Ascending aorta (tissue), 2 donors: ENCODE measurements around the gene FAM107B. TPM values are rescaled to one million over a fixed set of nuclear protein-coding genes. Genes with fewer than 3 reads are reported as not detected.

Experiments
- DNase-seq, 2 donors: peaks; one replicate each; pipeline ENCODE4 v3.0.0-alpha.2; 2019; ENCODE audit warnings: low spot score in 2 of 2
- H3K27ac ChIP-seq, 2 donors: fragments of 200-600 bp; sonication (generic); one replicate each; pipeline ENCODE4 v1.5.1; 2016 to 2017; ENCODE audit warnings: mild to moderate bottlenecking in 1 of 2
- H3K27me3 ChIP-seq: fragments of 200-600 bp; sonication (generic); one replicate; pipeline ENCODE4 v1.5.1; 2017
- H3K36me3 ChIP-seq, 2 donors: fragments of 200-600 bp; sonication (generic); one replicate each; pipeline ENCODE4 v1.5.1; 2016
- H3K4me1 ChIP-seq, 2 donors: fragments of 200-600 bp; sonication (generic); one replicate each; pipeline ENCODE4 v1.5.1; 2016 to 2017; ENCODE audit warnings: mild to moderate bottlenecking in 1 of 2
- H3K4me3 ChIP-seq, 2 donors: fragments of 200-600 bp; sonication (generic); one replicate each; pipeline ENCODE4 v1.5.1; 2016 to 2017; ENCODE audit warnings: mild to moderate bottlenecking in 1 of 2
- H3K9me3 ChIP-seq, 2 donors: fragments of 200-600 bp; sonication (generic); one replicate each; pipeline ENCODE4 v1.5.1; 2016
- CTCF ChIP-seq, 3 experiments: fragments of 200-600 bp in 2 of 3; fragments of 450-650 bp in 1 of 3; sonication (generic) in 2 of 3; IDR thresholded peaks; one replicate each; pipeline ENCODE4 v1.5.1; 2016 to 2019; ENCODE audit warnings: antibody characterized with exemption in 3 of 3, mild to moderate bottlenecking in 1 of 3, moderate library complexity in 1 of 3
- intact Hi-C: fragments of 100-400 bp; cut with DNase I; formaldehyde crosslinking; loops from one replicate; pipeline ENCODE4 v1.15.1; 2023
- total RNA-seq: library from RNA; depleted of rRNA; stranded (reverse); fragments of >200 nt; gene quantifications from one replicate; pipeline ENCODE4 v1.1.0, GENCODE V29; 2016

The FAM107B gene
- total RNA-seq, 1 donor from 2014 or later = 3.7 TPM

DNA sequence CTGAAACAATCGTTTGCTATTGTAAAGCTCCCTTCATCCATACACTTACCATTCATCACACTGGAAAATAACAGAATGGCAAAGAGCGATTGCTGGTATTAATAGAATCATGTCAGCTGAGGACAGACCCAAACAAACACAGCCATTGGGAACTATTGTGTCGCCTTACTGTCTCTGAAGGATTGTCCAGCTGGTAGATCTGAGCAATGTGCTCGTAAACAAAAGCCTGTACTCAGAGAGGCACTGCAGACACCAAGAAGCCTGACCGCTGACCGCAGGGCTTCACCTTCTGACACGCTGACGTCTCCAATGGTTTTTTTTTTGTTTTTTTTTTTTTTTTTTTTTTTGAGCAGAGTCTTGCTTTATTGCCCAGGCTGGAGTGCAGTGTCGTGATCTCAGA lies 292.9 kb downstream of the FAM107B start:
- no peak for TF ChIP-seq CTCF (IDR thresholded peaks at IDR 0.05)
- no peak for DNase-seq
- no peaks in the 10 kb centered on the region for H3K4me1 ChIP-seq
- intact Hi-C loops = no loop called here
- H3K27ac ChIP-seq = no peak overlapping the region
- no peaks in the 10 kb centered on the region for H3K9me3 ChIP-seq
- no peaks in the 10 kb centered on the region for H3K36me3 ChIP-seq
- H3K4me3 ChIP-seq = no peak overlapping the region
- H3K27me3 ChIP-seq = no peaks in the 10 kb centered on the region

DNA sequence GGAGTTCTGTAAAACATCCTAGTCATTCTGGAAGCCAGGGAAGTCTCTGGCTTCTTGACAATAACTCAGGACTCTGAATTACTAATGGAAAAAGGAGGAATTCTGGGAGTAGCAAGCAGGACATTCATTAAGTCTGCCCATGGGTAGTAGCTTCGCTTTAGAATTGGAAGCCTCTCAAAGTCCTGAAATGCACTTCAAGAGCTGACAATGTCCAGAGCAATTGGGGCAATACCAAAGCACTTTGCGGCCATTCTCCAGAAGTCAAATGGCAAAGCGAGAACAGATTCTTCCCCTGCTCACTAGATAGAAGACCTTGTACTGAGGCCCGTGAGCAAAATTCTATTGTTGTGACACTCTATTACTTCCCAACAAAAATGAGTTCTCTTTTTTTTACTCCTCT lies 293.7 kb downstream of the FAM107B start:
- Histone ChIP-seq H3K27me3 (no peaks in the 10 kb centered on the region), H3K36me3 (no peaks in the 10 kb centered on the region), H3K27ac (no peak overlapping the region), H3K9me3 (no peaks in the 10 kb centered on the region), H3K4me1 (no peaks in the 10 kb centered on the region), H3K4me3 (no peak overlapping the region)
- DNase-seq = no peak
- intact Hi-C loops = no loop called here
- TF ChIP-seq CTCF (IDR thresholded peaks at IDR 0.05) = no peak

GRCh38 chr10:14478604-14479003 lies 296.1 kb downstream of the FAM107B start:
- Histone ChIP-seq H3K27ac (no peak overlapping the region), H3K4me1 (no peaks in the 10 kb centered on the region), H3K9me3 (no peaks in the 10 kb centered on the region), H3K36me3 (no peaks in the 10 kb centered on the region), H3K4me3 (no peak overlapping the region), H3K27me3 (no peaks in the 10 kb centered on the region)
- intact Hi-C loops = loop anchor here (1.0 to 10.0 kb wide), 2 partner anchors 281 to 694 kb away; no protein-coding TSS in a partner anchor
- peak in 2 of 3 experiments; percentile 29 to 72 for TF ChIP-seq CTCF (IDR thresholded peaks at IDR 0.05)
- no peak for DNase-seq

DNA sequence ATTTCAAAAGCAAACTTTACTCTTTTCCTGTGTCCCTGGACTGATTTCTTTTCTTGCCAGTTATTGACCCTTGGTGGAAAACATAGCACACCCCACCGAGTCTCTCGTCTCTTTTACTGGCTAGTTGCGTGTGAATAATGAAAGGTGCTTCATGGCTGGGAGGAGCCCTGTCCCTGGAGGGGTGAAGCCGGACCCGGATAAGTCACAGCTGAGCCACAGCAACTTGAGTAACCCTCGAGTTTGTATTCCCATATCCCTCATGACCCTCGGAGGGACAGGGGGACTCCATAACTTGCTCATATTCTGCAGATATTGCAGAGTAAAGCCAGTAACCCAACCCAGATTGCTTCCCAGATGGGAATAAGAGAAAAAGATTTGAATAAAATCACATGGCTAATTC lies 296.5 kb downstream of the FAM107B start:
- intact Hi-C loops = loop anchor here (1.0 to 10.0 kb wide), 2 partner anchors 281 to 693 kb away; no protein-coding TSS in a partner anchor
- no peak for TF ChIP-seq CTCF (IDR thresholded peaks at IDR 0.05)
- no peak for DNase-seq
- no peaks in the 10 kb centered on the region for H3K4me1 ChIP-seq
- no peak overlapping the region for H3K27ac ChIP-seq
- H3K9me3 ChIP-seq = no peaks in the 10 kb centered on the region
- no peak overlapping the region for H3K4me3 ChIP-seq
- H3K36me3 ChIP-seq = no peaks in the 10 kb centered on the region
- no peaks in the 10 kb centered on the region for H3K27me3 ChIP-seq

DNA sequence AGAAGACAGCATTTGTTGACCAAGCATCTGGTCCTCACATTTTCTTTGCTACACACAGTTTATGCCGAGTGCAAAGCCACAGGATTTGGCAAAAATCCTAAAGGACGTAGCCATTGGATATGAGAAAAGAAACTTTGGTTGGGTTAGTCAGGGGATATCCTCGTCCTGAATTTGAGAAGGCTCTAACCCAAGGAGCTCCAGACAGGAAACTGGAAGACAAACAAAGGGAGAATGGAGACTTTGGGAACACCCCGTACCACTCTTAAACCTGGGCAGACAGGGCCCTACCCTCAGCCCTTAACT lies 297.3 kb downstream of the FAM107B start:
- H3K4me3 ChIP-seq = no peak overlapping the region
- H3K27ac ChIP-seq = no peak overlapping the region
- no peaks in the 10 kb centered on the region for H3K9me3 ChIP-seq
- H3K36me3 ChIP-seq = no peaks in the 10 kb centered on the region
- intact Hi-C loops = loop anchor here (10.0 kb wide), 1 partner anchor 693 kb away; no protein-coding TSS in a partner anchor
- no peaks in the 10 kb centered on the region for H3K4me1 ChIP-seq
- no peak for DNase-seq
- H3K27me3 ChIP-seq = no peaks in the 10 kb centered on the region
- no peak for TF ChIP-seq CTCF (IDR thresholded peaks at IDR 0.05)
